Loucy (cell line): Measurements from ENCODE around the gene RHBDF2.

Experiments
- H2AFZ ChIP-seq: fragments of 200-600 bp; sonication (generic); 2 replicates; pipeline ENCODE4 v1.6.0; 2016; ENCODE audit warnings: antibody characterized with exemption, mild to moderate bottlenecking, low read length, moderate library complexity
- H3F3A ChIP-seq: fragments of 200-600 bp; 2 replicates; pipeline ENCODE4 v1.6.0; 2016; ENCODE audit warnings: antibody characterized with exemption, low read depth, mild to moderate bottlenecking
- H3K27me3 ChIP-seq: fragments of 200-600 bp; sonication (generic); 2 replicates; pipeline ENCODE4 v1.6.1; 2014; ENCODE audit warnings: low read length, mild to moderate bottlenecking; ENCODE audit not compliant: insufficient read depth, poor library complexity, severe bottlenecking
- H3K36me3 ChIP-seq: fragments of 200-600 bp; sonication (generic); 2 replicates; pipeline ENCODE4 v1.6.1; 2016; ENCODE audit warnings: low read length; ENCODE audit not compliant: insufficient read depth
- H3K4me1 ChIP-seq: fragments of 200-600 bp; sonication (generic); 2 replicates; pipeline ENCODE4 v1.5.1; 2014; ENCODE audit warnings: low read length, mild to moderate bottlenecking; ENCODE audit not compliant: insufficient read depth, poor library complexity, severe bottlenecking
- H3K4me2 ChIP-seq: fragments of 200-600 bp; sonication (generic); 2 replicates; pipeline ENCODE4 v1.6.0; 2014; ENCODE audit warnings: antibody characterized with exemption, low read length, low read depth, mild to moderate bottlenecking; ENCODE audit not compliant: poor library complexity, severe bottlenecking
- H3K4me3 ChIP-seq: fragments of 200-600 bp; sonication (generic); 2 replicates; pipeline ENCODE4 v1.5.1; 2014; ENCODE audit warnings: low read length, mild to moderate bottlenecking, mixed read lengths; ENCODE audit not compliant: poor library complexity, severe bottlenecking
- H3K79me2 ChIP-seq: fragments of 200-600 bp; sonication (generic); 2 replicates; pipeline ENCODE4 v1.6.1; 2014; ENCODE audit warnings: low read length; ENCODE audit not compliant: insufficient read depth
- H3K9ac ChIP-seq: fragments of 200-600 bp; sonication (generic); 2 replicates; pipeline ENCODE4 v1.6.0; 2014; ENCODE audit warnings: mild to moderate bottlenecking, low read depth, low read length, moderate library complexity; ENCODE audit not compliant: poor library complexity, severe bottlenecking
- H3K9me2 ChIP-seq: fragments of 200-600 bp; sonication (generic); replicated peaks from 2 replicates; pipeline ENCODE4 v1.6.1; 2016; ENCODE audit warnings: low read depth, low read length, mixed read lengths
- H3K9me3 ChIP-seq: fragments of 200-600 bp; sonication (generic); 2 replicates; pipeline ENCODE4 v1.6.1; 2014; ENCODE audit warnings: mild to moderate bottlenecking, antibody characterized with exemption, low read length, low read depth; ENCODE audit not compliant: insufficient read depth
- H4K20me1 ChIP-seq: fragments of 200-600 bp; sonication (generic); 2 replicates; pipeline ENCODE4 v1.6.0; 2014; ENCODE audit warnings: antibody characterized with exemption, low read length, mild to moderate bottlenecking; ENCODE audit not compliant: insufficient read depth, poor library complexity, severe bottlenecking
- CTCF ChIP-seq: fragments of 200-600 bp; sonication (generic); conservative IDR thresholded peaks from 2 replicates; pipeline ENCODE4 v1.5.1; 2014; ENCODE audit warnings: mild to moderate bottlenecking, antibody characterized with exemption, low read length
- EZH2phosphoT487 ChIP-seq: fragments of 200-600 bp; IDR thresholded peaks from 2 replicates; pipeline ENCODE4 v1.6.1; 2018; ENCODE audit warnings: antibody characterized with exemption, mild to moderate bottlenecking, moderate library complexity, borderline replicate concordance

RHBDF2 gene

GRCh38 chr17:76513306-76513692, 12.1 kb upstream of the RHBDF2 start:
- Histone ChIP-seq H2AFZ (no peak overlapping the region), H3K36me3 (no peaks in the 10 kb centered on the region), H4K20me1 (no peaks in the 10 kb centered on the region), H3K79me2 (no peaks in the 10 kb centered on the region), H3K4me1 (peaks cover 17% of the 10 kb centered on the region), H3K4me3 (no peak overlapping the region), H3K27me3 (no peaks in the 10 kb centered on the region), H3K9me3 (no peaks in the 10 kb centered on the region), H3K9ac (no peak overlapping the region), H3F3A (peaks cover 6% of the 10 kb centered on the region; the same call in 1 of the 2 replicates), H3K9me2 (no peaks in the 10 kb centered on the region), H3K4me2 (no peak overlapping the region)
- TF ChIP-seq EZH2phosphoT487: no peak
- TF ChIP-seq CTCF: no peak

- H3K27me3 ChIP-seq: no peaks in the 10 kb centered on the region
- H3K9me2 ChIP-seq: no peaks in the 10 kb centered on the region
- H3K4me3 ChIP-seq: no peak overlapping the region
- H3K36me3 ChIP-seq: no peaks in the 10 kb centered on the region
- no peak overlapping the region for H2AFZ ChIP-seq
- H3K4me1 ChIP-seq: peaks cover 17% of the 10 kb centered on the region
- TF ChIP-seq EZH2phosphoT487 (no peak), CTCF (no peak)
- H4K20me1 ChIP-seq: no peaks in the 10 kb centered on the region
- no peaks in the 10 kb centered on the region for H3K9me3 ChIP-seq
- H3K4me2 ChIP-seq: no peak overlapping the region
- H3K9ac ChIP-seq: no peak overlapping the region
- H3K79me2 ChIP-seq: no peaks in the 10 kb centered on the region
- H3F3A ChIP-seq: peaks cover 6% of the 10 kb centered on the region; the same call in 1 of the 2 replicates
Measured at GRCh38 chr17:76512366-76513305, 11.4 kb upstream of the RHBDF2 start.

GRCh38 chr17:76511668-76512365, 10.6 kb upstream of the RHBDF2 start:
- Histone ChIP-seq H3K9me2 (no peaks in the 10 kb centered on the region), H3K79me2 (no peaks in the 10 kb centered on the region), H3K4me3 (no peak overlapping the region), H3K4me2 (no peak overlapping the region), H3K9ac (no peak overlapping the region), H3K4me1 (peaks cover 19% of the 10 kb centered on the region), H3K9me3 (no peaks in the 10 kb centered on the region), H2AFZ (no peak overlapping the region), H3K36me3 (no peaks in the 10 kb centered on the region), H3K27me3 (no peaks in the 10 kb centered on the region), H3F3A (peaks cover 6% of the 10 kb centered on the region; the same call in 1 of the 2 replicates), H4K20me1 (no peaks in the 10 kb centered on the region)
- no peak for TF ChIP-seq EZH2phosphoT487
- TF ChIP-seq CTCF: no peak
